Measurements from ENCODE around the gene CUBN. TPM values are rescaled to one million over a fixed set of nuclear protein-coding genes. Genes with fewer than 3 reads are reported as not detected.
A peak's percentile ranks its signal among the peaks of the same experiment; 100 is the strongest.

The CUBN gene
- total RNA-seq, 1 donor from 2014 or later: 1.0 TPM

DNA sequence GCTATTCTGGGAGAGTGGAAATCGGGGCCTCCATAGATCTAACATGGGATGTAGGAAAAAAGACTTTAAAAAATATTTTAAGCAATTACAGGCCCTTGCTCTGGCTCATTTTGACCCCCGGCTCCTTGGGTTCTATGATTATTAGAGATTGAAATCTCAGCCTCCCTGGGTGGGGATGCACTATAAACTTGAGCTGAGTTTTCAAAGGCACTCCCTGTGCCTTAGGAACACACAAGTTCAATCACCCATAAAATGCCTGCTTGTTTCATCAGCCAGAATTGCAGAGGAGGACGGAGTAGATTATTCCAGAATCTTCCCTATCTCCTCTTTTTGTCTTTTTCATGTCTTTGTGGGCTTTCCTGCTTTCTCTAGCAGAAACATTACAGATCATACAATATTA, 145.4 kb downstream of the CUBN start:
- TF ChIP-seq, protein P1, sequence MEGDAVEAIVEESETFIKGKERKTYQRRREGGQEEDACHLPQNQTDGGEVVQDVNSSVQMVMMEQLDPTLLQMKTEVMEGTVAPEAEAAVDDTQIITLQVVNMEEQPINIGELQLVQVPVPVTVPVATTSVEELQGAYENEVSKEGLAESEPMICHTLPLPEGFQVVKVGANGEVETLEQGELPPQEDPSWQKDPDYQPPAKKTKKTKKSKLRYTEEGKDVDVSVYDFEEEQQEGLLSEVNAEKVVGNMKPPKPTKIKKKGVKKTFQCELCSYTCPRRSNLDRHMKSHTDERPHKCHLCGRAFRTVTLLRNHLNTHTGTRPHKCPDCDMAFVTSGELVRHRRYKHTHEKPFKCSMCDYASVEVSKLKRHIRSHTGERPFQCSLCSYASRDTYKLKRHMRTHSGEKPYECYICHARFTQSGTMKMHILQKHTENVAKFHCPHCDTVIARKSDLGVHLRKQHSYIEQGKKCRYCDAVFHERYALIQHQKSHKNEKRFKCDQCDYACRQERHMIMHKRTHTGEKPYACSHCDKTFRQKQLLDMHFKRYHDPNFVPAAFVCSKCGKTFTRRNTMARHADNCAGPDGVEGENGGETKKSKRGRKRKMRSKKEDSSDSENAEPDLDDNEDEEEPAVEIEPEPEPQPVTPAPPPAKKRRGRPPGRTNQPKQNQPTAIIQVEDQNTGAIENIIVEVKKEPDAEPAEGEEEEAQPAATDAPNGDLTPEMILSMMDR (conservative IDR thresholded peaks at IDR 0.05): no peak
- no peak overlapping the region for H3K4me3 Mint-ChIP-seq
- H3K36me3 Mint-ChIP-seq: no peaks in the 10 kb centered on the region
- H3K27ac Mint-ChIP-seq: no peak overlapping the region
- H3K9me3 Mint-ChIP-seq: no peaks in the 10 kb centered on the region
- H3K4me1 Mint-ChIP-seq (ENCODE audit: unreplicated experiment): peaks cover 12% of the 10 kb centered on the region
- DNase-seq (ENCODE audit: extremely low spot score, unreplicated experiment): no peak
- H3K27me3 Mint-ChIP-seq: no peaks in the 10 kb centered on the region

DNA sequence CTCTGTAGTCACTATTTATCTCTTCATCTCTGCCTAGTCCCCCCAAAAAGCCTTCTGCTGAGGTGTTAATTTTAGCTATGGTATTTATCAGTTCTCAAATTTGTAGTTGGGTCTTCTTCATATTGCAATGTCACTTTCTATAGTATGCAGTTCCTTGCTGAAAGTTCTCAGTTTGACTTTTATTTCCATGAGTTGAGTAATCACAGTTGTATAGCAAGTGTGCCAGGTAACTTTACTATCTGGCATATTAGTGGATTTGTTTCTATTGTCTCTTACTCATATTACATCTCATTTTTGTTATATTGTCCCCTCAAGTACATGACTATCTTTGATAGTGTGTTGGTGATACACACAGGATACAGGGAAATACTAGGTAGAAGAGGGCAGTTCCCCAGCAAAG, 152.8 kb downstream of the CUBN start:
- DNase-seq (ENCODE audit: extremely low spot score, unreplicated experiment): no peak
- TF ChIP-seq, protein P1 (conservative IDR thresholded peaks at IDR 0.05): no peak
- no peaks in the 10 kb centered on the region for H3K27me3 Mint-ChIP-seq
- H3K4me1 Mint-ChIP-seq (ENCODE audit: unreplicated experiment): peaks cover 6% of the 10 kb centered on the region
- no peak overlapping the region for H3K4me3 Mint-ChIP-seq
- peaks cover 13% of the 10 kb centered on the region for H3K9me3 Mint-ChIP-seq
- H3K27ac Mint-ChIP-seq: no peak overlapping the region
- H3K36me3 Mint-ChIP-seq: peaks cover 4% of the 10 kb centered on the region

DNA sequence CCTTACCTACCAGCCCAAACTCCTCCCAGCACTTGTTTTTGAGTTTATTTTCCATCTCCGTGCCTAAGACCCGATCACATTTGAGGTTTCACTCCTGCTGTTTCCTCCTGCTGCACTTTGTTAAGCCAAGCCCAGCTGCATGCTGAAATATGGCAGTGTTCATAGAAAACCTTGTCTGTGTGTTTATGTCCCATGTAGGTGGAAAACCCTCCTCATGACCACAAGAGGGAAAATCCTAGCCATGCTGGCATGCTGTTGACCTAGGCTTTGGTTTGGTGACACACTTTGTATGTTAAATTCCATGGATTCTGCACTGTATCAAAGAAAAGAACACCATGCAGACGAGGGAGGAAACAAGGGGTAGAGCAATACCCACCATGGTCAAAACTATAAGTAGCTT, 154.4 kb downstream of the CUBN start:
- no peak overlapping the region for H3K4me3 Mint-ChIP-seq
- H3K27me3 Mint-ChIP-seq: no peaks in the 10 kb centered on the region
- peaks cover 6% of the 10 kb centered on the region for H3K4me1 Mint-ChIP-seq (ENCODE audit: unreplicated experiment)
- H3K9me3 Mint-ChIP-seq: peaks cover 13% of the 10 kb centered on the region
- H3K36me3 Mint-ChIP-seq: peaks cover 4% of the 10 kb centered on the region
- no peak overlapping the region for H3K27ac Mint-ChIP-seq
- no peak for DNase-seq (ENCODE audit: extremely low spot score, unreplicated experiment)
- TF ChIP-seq, protein P1 (conservative IDR thresholded peaks at IDR 0.05): no peak

DNA sequence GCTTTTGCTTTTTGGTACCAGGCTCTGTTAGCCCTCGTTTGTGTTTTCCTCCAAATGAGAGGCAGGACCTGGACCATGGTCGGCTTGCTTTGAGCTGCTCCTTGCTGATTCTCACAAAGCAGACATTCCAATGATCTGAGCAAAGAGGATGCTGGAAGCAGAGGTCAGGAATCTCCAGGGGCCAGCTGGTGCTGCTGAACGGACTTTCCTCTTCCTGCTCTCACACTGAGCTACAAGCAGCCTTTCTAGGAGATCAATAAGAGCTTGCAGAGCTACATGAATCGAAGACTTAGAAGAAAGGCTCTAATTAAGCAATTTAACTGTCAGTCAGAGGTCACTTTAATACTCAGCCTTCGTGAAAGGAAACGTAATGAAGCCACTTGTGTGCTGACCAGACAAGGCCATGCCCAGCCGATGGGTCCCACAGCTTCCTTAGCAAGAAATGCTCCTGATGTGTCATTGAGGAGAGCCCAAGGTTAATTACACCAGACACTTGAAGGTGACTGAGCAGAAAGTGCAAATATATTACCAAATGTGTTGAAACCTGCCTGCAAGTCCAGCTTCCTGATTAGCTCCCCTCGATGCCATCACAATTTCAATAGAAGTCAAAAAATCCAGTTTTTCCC, 161.1 kb downstream of the CUBN start:
- Mint-ChIP-seq H3K27me3 (no peaks in the 10 kb centered on the region), H3K36me3 (no peaks in the 10 kb centered on the region), H3K27ac (peak overlapping the region; percentile 42), H3K4me1 (ENCODE audit: unreplicated experiment) (peaks cover 37% of the 10 kb centered on the region), H3K4me3 (peak overlapping the region; percentile 42), H3K9me3 (peaks cover 6% of the 10 kb centered on the region)
- TF ChIP-seq, protein P1 (conservative IDR thresholded peaks at IDR 0.05): no peak
- no peak for DNase-seq (ENCODE audit: extremely low spot score, unreplicated experiment)

DNA sequence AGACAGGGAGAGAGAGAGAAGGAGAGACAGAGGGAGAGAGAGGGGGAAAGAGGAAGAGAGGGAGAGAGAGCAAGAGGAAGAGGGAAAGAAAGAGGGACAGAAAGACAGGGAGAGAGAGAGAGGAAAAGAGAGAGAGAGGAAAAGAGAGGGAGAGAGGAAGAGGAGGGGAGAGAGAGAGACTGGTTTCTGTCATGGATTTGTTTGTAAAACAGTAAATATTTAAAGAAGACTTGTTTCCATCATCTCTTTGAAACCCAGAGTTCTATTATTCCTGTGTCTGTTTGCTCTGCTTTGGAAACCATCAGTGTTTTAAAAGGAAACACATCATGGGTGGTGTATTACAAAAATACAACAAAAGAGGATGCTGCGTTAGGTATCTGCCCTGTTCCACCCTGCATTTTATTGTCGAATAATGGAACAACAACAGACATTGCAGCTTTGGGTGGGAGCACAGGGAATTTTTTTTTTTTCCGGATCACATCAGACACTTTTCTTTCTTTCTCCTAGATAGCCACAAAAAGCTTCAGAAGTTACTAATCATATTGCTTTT, 161.7 kb downstream of the CUBN start:
- Mint-ChIP-seq H3K4me3 (peak overlapping the region; percentile 42), H3K36me3 (no peaks in the 10 kb centered on the region), H3K4me1 (ENCODE audit: unreplicated experiment) (peaks cover 37% of the 10 kb centered on the region), H3K9me3 (peaks cover 3% of the 10 kb centered on the region), H3K27me3 (no peaks in the 10 kb centered on the region), H3K27ac (peak overlapping the region; percentile 42)
- DNase-seq (ENCODE audit: extremely low spot score, unreplicated experiment): no peak
- TF ChIP-seq, protein P1 (conservative IDR thresholded peaks at IDR 0.05): no peak
